ENCODE results near the gene ZFP91. TPM values are rescaled to one million over a fixed set of nuclear protein-coding genes. Genes with fewer than 3 reads are reported as not detected.

ZFP91 gene
- total and polyA plus RNA-seq, 2 experiments from 2014 or later, result 10.2 to 30.0 TPM

GRCh38 chr11:58647141-58647699 lies 68.4 kb downstream of the ZFP91 start:
- Histone ChIP-seq H3K4me2 (no peak overlapping the region), H4K20me1 (replicated peaks; ENCODE audit: insufficient read depth) (no peaks in the 10 kb centered on the region), H2AFZ (0 out of 2 replicates have a peak overlapping the region, but pooled peaks have one; percentile 7), H3K4me1 (ENCODE audit: insufficient read depth) (0 out of 2 replicates have a peak, but pooled peaks cover under 1% of the 10 kb centered on the region), H3K79me2 (replicated peaks; ENCODE audit: insufficient read depth) (no peaks in the 10 kb centered on the region), H3F3A (replicated peaks; ENCODE audit: low read depth) (no peaks in the 10 kb centered on the region), H3K27ac (ENCODE audit: low read depth) (no peak overlapping the region), H3K9me2 (ENCODE audit: insufficient read depth) (peaks cover 7% of the 10 kb centered on the region; the same call in 1 of the 2 replicates), H3K4me3 (no peak overlapping the region), H3K36me3 (ENCODE audit: insufficient read depth) (no peaks in the 10 kb centered on the region), H3K27me3 (ENCODE audit: insufficient read depth) (peaks cover 3% of the 10 kb centered on the region; the same call in 1 of the 2 replicates)
- Mint-ChIP-seq H3K9me3 (peaks cover 41% of the 10 kb centered on the region), H3K36me3 (ENCODE audit: low read depth) (peaks cover 9% of the 10 kb centered on the region), H3K27me3 (ENCODE audit: insufficient read depth, low read depth, poor library complexity) (no peaks in the 10 kb centered on the region), H3K27ac (no peak overlapping the region), H3K4me1 (peaks cover 2% of the 10 kb centered on the region; the same call in 1 of the 3 replicates), H3K4me3 (no peak overlapping the region)
- ATAC-seq (no peak), DNase-seq (ENCODE audit: low spot score) (no peak)
- TF ChIP-seq, protein P1, sequence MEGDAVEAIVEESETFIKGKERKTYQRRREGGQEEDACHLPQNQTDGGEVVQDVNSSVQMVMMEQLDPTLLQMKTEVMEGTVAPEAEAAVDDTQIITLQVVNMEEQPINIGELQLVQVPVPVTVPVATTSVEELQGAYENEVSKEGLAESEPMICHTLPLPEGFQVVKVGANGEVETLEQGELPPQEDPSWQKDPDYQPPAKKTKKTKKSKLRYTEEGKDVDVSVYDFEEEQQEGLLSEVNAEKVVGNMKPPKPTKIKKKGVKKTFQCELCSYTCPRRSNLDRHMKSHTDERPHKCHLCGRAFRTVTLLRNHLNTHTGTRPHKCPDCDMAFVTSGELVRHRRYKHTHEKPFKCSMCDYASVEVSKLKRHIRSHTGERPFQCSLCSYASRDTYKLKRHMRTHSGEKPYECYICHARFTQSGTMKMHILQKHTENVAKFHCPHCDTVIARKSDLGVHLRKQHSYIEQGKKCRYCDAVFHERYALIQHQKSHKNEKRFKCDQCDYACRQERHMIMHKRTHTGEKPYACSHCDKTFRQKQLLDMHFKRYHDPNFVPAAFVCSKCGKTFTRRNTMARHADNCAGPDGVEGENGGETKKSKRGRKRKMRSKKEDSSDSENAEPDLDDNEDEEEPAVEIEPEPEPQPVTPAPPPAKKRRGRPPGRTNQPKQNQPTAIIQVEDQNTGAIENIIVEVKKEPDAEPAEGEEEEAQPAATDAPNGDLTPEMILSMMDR (conservative IDR thresholded peaks at IDR 0.05; ENCODE audit: low read depth in 2 of 2), result 0 out of 4 replicates have a peak, but pooled peaks of 1 of the 2 experiments have one; percentile 3
- no peak for TF ChIP-seq ZNF331 (CRISPR knock-in tag; IDR thresholded peaks at IDR 0.05; ENCODE audit: low read depth)

GRCh38 chr11:58647866-58648265 lies 69.0 kb downstream of the ZFP91 start:
- Histone ChIP-seq H2AFZ (0 out of 2 replicates have a peak overlapping the region, but pooled peaks have one; percentile 7), H4K20me1 (replicated peaks; ENCODE audit: insufficient read depth) (no peaks in the 10 kb centered on the region), H3K4me3 (no peak overlapping the region), H3K79me2 (replicated peaks; ENCODE audit: insufficient read depth) (no peaks in the 10 kb centered on the region), H3K27ac (ENCODE audit: low read depth) (no peak overlapping the region), H3K4me2 (no peak overlapping the region), H3K27me3 (ENCODE audit: insufficient read depth) (peaks cover 3% of the 10 kb centered on the region; the same call in 1 of the 2 replicates), H3K36me3 (ENCODE audit: insufficient read depth) (no peaks in the 10 kb centered on the region), H3K9me2 (ENCODE audit: insufficient read depth) (peaks cover 2% of the 10 kb centered on the region; the same call in 1 of the 2 replicates), H3F3A (replicated peaks; ENCODE audit: low read depth) (no peaks in the 10 kb centered on the region), H3K4me1 (ENCODE audit: insufficient read depth) (peaks cover 7% of the 10 kb centered on the region; the same call in 1 of the 2 replicates)
- ATAC-seq, result no peak
- H3K4me3 Mint-ChIP-seq, result no peak overlapping the region
- TF ChIP-seq POLR2AphosphoS5 (IDR thresholded peaks at IDR 0.05; ENCODE audit: low read depth), result no peak
- H3K9me3 Mint-ChIP-seq, result peaks cover 41% of the 10 kb centered on the region
- DNase-seq (ENCODE audit: low spot score), result no peak
- peaks cover 9% of the 10 kb centered on the region for H3K36me3 Mint-ChIP-seq (ENCODE audit: low read depth)
- H3K4me1 Mint-ChIP-seq, result peaks cover 8% of the 10 kb centered on the region; the same call in 2 of the 3 replicates
- H3K27me3 Mint-ChIP-seq (ENCODE audit: insufficient read depth, low read depth, poor library complexity), result peaks cover 2% of the 10 kb centered on the region
- H3K27ac Mint-ChIP-seq, result no peak overlapping the region

DNA sequence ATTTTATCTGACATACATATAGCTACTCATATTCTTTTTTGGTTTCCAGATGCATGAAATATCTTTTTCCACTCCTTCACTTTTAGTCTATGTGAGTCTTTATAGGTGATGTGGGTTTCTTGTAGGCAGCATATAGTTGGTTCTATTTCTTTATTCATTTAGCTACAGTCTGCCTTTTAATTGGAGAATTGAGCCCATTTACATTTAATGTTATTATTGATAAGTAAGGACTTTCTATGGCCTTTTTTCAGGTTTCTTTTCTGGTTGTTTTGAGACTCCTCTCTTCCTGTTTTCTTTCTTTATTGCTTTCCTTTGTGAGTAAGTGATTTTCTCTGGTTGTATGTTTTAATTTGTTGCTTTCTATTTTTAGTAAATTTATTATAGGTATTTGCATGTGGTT lies 70.8 kb downstream of the ZFP91 start:
- H3K79me2 ChIP-seq (replicated peaks; ENCODE audit: insufficient read depth), result no peaks in the 10 kb centered on the region
- Mint-ChIP-seq H3K27me3 (ENCODE audit: insufficient read depth, low read depth, poor library complexity) (peaks cover 2% of the 10 kb centered on the region), H3K4me3 (no peak overlapping the region), H3K9me3 (peaks cover 34% of the 10 kb centered on the region), H3K4me1 (peaks cover 8% of the 10 kb centered on the region; the same call in 2 of the 3 replicates), H3K36me3 (ENCODE audit: low read depth) (peaks cover 9% of the 10 kb centered on the region), H3K27ac (no peak overlapping the region)
- no peak overlapping the region for H2AFZ ChIP-seq
- no peak overlapping the region for H3K4me3 ChIP-seq
- H3K27ac ChIP-seq (ENCODE audit: low read depth), result no peak overlapping the region
- no peaks in the 10 kb centered on the region for H4K20me1 ChIP-seq (replicated peaks; ENCODE audit: insufficient read depth)
- H3K27me3 ChIP-seq (ENCODE audit: insufficient read depth), result peaks cover 3% of the 10 kb centered on the region; the same call in 1 of the 2 replicates
- ATAC-seq, result no peak
- H3K9me2 ChIP-seq (ENCODE audit: insufficient read depth), result peaks cover 2% of the 10 kb centered on the region; the same call in 1 of the 2 replicates
- H3K4me1 ChIP-seq (ENCODE audit: insufficient read depth), result peaks cover 11% of the 10 kb centered on the region; the same call in 1 of the 2 replicates
- no peaks in the 10 kb centered on the region for H3K36me3 ChIP-seq (ENCODE audit: insufficient read depth)
- H3F3A ChIP-seq (replicated peaks; ENCODE audit: low read depth), result no peaks in the 10 kb centered on the region
- no peak for DNase-seq (ENCODE audit: low spot score)
- H3K4me2 ChIP-seq, result no peak overlapping the region
- TF ChIP-seq, protein P1 (conservative IDR thresholded peaks at IDR 0.05; ENCODE audit: low read depth in 2 of 2), result no peak
- TF ChIP-seq CREB1 (CRISPR knock-in tag; IDR thresholded peaks at IDR 0.05; ENCODE audit: low read depth) (no peak), ZNF114 (CRISPR knock-in tag; IDR thresholded peaks at IDR 0.05) (no peak), EZH2 (IDR thresholded peaks at IDR 0.05; ENCODE audit: low read depth, unreplicated experiment) (no peak), NANOG (IDR thresholded peaks at IDR 0.05; ENCODE audit: borderline replicate concordance) (no peak), POLR2AphosphoS5 (IDR thresholded peaks at IDR 0.05; ENCODE audit: low read depth) (no peak), EZH2phosphoT487 (IDR thresholded peaks at IDR 0.05; ENCODE audit: unreplicated experiment) (no peak)
- TF ChIP-seq, protein P2, sequence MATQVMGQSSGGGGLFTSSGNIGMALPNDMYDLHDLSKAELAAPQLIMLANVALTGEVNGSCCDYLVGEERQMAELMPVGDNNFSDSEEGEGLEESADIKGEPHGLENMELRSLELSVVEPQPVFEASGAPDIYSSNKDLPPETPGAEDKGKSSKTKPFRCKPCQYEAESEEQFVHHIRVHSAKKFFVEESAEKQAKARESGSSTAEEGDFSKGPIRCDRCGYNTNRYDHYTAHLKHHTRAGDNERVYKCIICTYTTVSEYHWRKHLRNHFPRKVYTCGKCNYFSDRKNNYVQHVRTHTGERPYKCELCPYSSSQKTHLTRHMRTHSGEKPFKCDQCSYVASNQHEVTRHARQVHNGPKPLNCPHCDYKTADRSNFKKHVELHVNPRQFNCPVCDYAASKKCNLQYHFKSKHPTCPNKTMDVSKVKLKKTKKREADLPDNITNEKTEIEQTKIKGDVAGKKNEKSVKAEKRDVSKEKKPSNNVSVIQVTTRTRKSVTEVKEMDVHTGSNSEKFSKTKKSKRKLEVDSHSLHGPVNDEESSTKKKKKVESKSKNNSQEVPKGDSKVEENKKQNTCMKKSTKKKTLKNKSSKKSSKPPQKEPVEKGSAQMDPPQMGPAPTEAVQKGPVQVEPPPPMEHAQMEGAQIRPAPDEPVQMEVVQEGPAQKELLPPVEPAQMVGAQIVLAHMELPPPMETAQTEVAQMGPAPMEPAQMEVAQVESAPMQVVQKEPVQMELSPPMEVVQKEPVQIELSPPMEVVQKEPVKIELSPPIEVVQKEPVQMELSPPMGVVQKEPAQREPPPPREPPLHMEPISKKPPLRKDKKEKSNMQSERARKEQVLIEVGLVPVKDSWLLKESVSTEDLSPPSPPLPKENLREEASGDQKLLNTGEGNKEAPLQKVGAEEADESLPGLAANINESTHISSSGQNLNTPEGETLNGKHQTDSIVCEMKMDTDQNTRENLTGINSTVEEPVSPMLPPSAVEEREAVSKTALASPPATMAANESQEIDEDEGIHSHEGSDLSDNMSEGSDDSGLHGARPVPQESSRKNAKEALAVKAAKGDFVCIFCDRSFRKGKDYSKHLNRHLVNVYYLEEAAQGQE (IDR thresholded peaks at IDR 0.05; ENCODE audit: unreplicated experiment), result no peak
